Activated CD4-positive, alpha-beta memory T cell treated with anti-CD3 and anti-CD28 coated beads, Interleukin-2, amount 10 ng/mL, durations not matched to agents 7 days and 5 days (primary cell): ENCODE measurements around the gene MYOM3. TPM values are rescaled to one million over a fixed set of nuclear protein-coding genes. Genes with fewer than 3 reads are reported as not detected.

Source experiments
- CTCF ChIA-PET: fragments of 350-600 bp; sonication (Branson Sonifier 250); formaldehyde crosslinking; loops from one replicate; lab custom pipeline; 2021; ENCODE audit warnings: antibody characterized with exemption, inconsistent platforms; lab: Charles Lee
- POLR2A ChIA-PET: fragments of 350-600 bp; sonication (Branson Sonifier 250); formaldehyde crosslinking; loops from one replicate; lab custom pipeline; 2021; ENCODE audit warnings: antibody characterized with exemption; lab: Charles Lee
- DNase-seq: peaks from one replicate; pipeline ENCODE4 v3.0.0-alpha.2; 2020
- H3K27ac Mint-ChIP-seq: one replicate; pipeline ENCODE4 v1.8.0; 2021; ENCODE audit warnings: mild to moderate bottlenecking, mixed read lengths
- H3K27me3 Mint-ChIP-seq: one replicate; pipeline ENCODE4 v1.8.0; 2021; ENCODE audit warnings: mixed read lengths
- H3K36me3 Mint-ChIP-seq: one replicate; pipeline ENCODE4 v1.8.0; 2021; ENCODE audit warnings: low read depth, mixed read lengths
- H3K4me1 Mint-ChIP-seq: one replicate; pipeline ENCODE4 v1.8.0; 2021; ENCODE audit warnings: mixed read lengths
- H3K4me3 Mint-ChIP-seq: one replicate; pipeline ENCODE4 v1.8.0; 2021; ENCODE audit warnings: mild to moderate bottlenecking, mixed read lengths
- H3K9me3 Mint-ChIP-seq: one replicate; pipeline ENCODE4 v1.8.0; 2021; ENCODE audit warnings: mixed read lengths
- total RNA-seq, 2 experiments: library from RNA; stranded (reverse); gene quantifications; one replicate each; pipeline ENCODE4 v1.2.3, GENCODE V29; 2021

Gene MYOM3
- total RNA-seq, 2 experiments from 2014 or later, result not detected

GRCh38 chr1:24133819-24134218 is 21.9 kb upstream of the MYOM3 start:
- CTCF ChIA-PET, result interaction anchor here (0.9 to 1.7 kb wide), 2 partner anchors 16 to 257 kb away, joined by 3 to 11 read pairs; no protein-coding TSS in a partner anchor
- Mint-ChIP-seq H3K4me3 (no peak overlapping the region), H3K4me1 (peaks cover 2% of the 10 kb centered on the region), H3K27ac (no peak overlapping the region), H3K36me3 (no peaks in the 10 kb centered on the region), H3K9me3 (no peaks in the 10 kb centered on the region), H3K27me3 (peaks cover 16% of the 10 kb centered on the region)
- DNase-seq, result no peak
- POLR2A ChIA-PET, result interaction anchor here (1.3 kb wide), 1 partner anchor 908 kb away, joined by 3 read pairs; no protein-coding TSS in a partner anchor

- H3K27ac Mint-ChIP-seq, result no peak overlapping the region
- CTCF ChIA-PET, result no interaction called here
- no peaks in the 10 kb centered on the region for H3K36me3 Mint-ChIP-seq
Observed at GRCh38 chr1:24130385-24130784, 18.4 kb upstream of the MYOM3 start.

GRCh38 chr1:24127801-24128363 is 15.9 kb upstream of the MYOM3 start:
- H3K4me3 Mint-ChIP-seq, result no peak overlapping the region
- no peak overlapping the region for H3K27ac Mint-ChIP-seq
- ChIA-PET CTCF (interaction anchor here (1.2 kb wide), 1 partner anchor 265 kb away, joined by 3 read pairs; no protein-coding TSS in a partner anchor), POLR2A (no interaction called here)
- H3K9me3 Mint-ChIP-seq, result no peaks in the 10 kb centered on the region
- no peaks in the 10 kb centered on the region for H3K4me1 Mint-ChIP-seq
- H3K27me3 Mint-ChIP-seq, result peaks cover 9% of the 10 kb centered on the region
- no peak for DNase-seq
- H3K36me3 Mint-ChIP-seq, result no peaks in the 10 kb centered on the region

More at GRCh38 chr1:24130385-24130784, 18.4 kb upstream of the MYOM3 start:
- Mint-ChIP-seq H3K9me3 (no peaks in the 10 kb centered on the region), H3K27me3 (peaks cover 15% of the 10 kb centered on the region), H3K4me3 (no peak overlapping the region), H3K4me1 (no peaks in the 10 kb centered on the region)
- no peak for DNase-seq
- POLR2A ChIA-PET, result no interaction called here

- POLR2A ChIA-PET, result no interaction called here
- Mint-ChIP-seq H3K36me3 (no peaks in the 10 kb centered on the region), H3K9me3 (no peaks in the 10 kb centered on the region), H3K27ac (no peak overlapping the region), H3K4me3 (no peak overlapping the region), H3K27me3 (peaks cover 7% of the 10 kb centered on the region), H3K4me1 (no peaks in the 10 kb centered on the region)
- no peak for DNase-seq
- CTCF ChIA-PET, result interaction anchor here (1.0 to 1.2 kb wide), 3 partner anchors 15 to 266 kb away, joined by 3 read pairs; partner anchors contain the start of gene MYOM3
Observed at GRCh38 chr1:24127134-24127800, 15.3 kb upstream of the MYOM3 start.

- H3K4me1 Mint-ChIP-seq, result no peaks in the 10 kb centered on the region
- DNase-seq, result no peak
- H3K27me3 Mint-ChIP-seq, result peaks cover 7% of the 10 kb centered on the region
- H3K36me3 Mint-ChIP-seq, result no peaks in the 10 kb centered on the region
- no peaks in the 10 kb centered on the region for H3K9me3 Mint-ChIP-seq
- no peak overlapping the region for H3K4me3 Mint-ChIP-seq
- H3K27ac Mint-ChIP-seq, result no peak overlapping the region
- CTCF ChIA-PET, result interaction anchor here (1.0 to 1.2 kb wide), 3 partner anchors 14 to 267 kb away, joined by 3 read pairs; partner anchors contain the start of gene MYOM3
- POLR2A ChIA-PET, result no interaction called here
Observed at GRCh38 chr1:24126672-24127023, 14.7 kb upstream of the MYOM3 start.

GRCh38 chr1:24126018-24126671 is 14.2 kb upstream of the MYOM3 start:
- no peaks in the 10 kb centered on the region for H3K36me3 Mint-ChIP-seq
- CTCF ChIA-PET, result interaction anchor here (0.6 to 1.2 kb wide), 5 partner anchors 14 to 269 kb away, joined by 3 to 5 read pairs (median 3); partner anchors contain the start of gene MYOM3
- POLR2A ChIA-PET, result no interaction called here
- no peaks in the 10 kb centered on the region for H3K9me3 Mint-ChIP-seq
- H3K4me1 Mint-ChIP-seq, result no peaks in the 10 kb centered on the region
- no peak overlapping the region for H3K4me3 Mint-ChIP-seq
- DNase-seq, result no peak
- peaks cover 7% of the 10 kb centered on the region for H3K27me3 Mint-ChIP-seq
- H3K27ac Mint-ChIP-seq, result no peak overlapping the region

GRCh38 chr1:24125456-24125855 is 13.5 kb upstream of the MYOM3 start:
- Mint-ChIP-seq H3K36me3 (no peaks in the 10 kb centered on the region), H3K4me3 (no peak overlapping the region), H3K9me3 (no peaks in the 10 kb centered on the region), H3K4me1 (no peaks in the 10 kb centered on the region), H3K27ac (no peak overlapping the region), H3K27me3 (peaks cover 7% of the 10 kb centered on the region)
- CTCF ChIA-PET, result interaction anchor here (0.6 to 0.9 kb wide), 2 partner anchors 25 to 270 kb away, joined by 4 to 5 read pairs; no protein-coding TSS in a partner anchor
- DNase-seq, result no peak
- POLR2A ChIA-PET, result no interaction called here

GRCh38 chr1:24124980-24125379 is 13.0 kb upstream of the MYOM3 start:
- H3K4me1 Mint-ChIP-seq, result no peaks in the 10 kb centered on the region
- peaks cover 7% of the 10 kb centered on the region for H3K27me3 Mint-ChIP-seq
- POLR2A ChIA-PET, result no interaction called here
- no peak overlapping the region for H3K27ac Mint-ChIP-seq
- H3K36me3 Mint-ChIP-seq, result no peaks in the 10 kb centered on the region
- H3K4me3 Mint-ChIP-seq, result no peak overlapping the region
- no peaks in the 10 kb centered on the region for H3K9me3 Mint-ChIP-seq
- DNase-seq, result no peak
- CTCF ChIA-PET, result interaction anchor here (0.9 kb wide), 1 partner anchor 26 kb away, joined by 4 read pairs; no protein-coding TSS in a partner anchor

GRCh38 chr1:24123611-24124010 is 11.7 kb upstream of the MYOM3 start:
- no peaks in the 10 kb centered on the region for H3K9me3 Mint-ChIP-seq
- POLR2A ChIA-PET, result no interaction called here
- H3K27me3 Mint-ChIP-seq, result peaks cover 5% of the 10 kb centered on the region
- no peaks in the 10 kb centered on the region for H3K4me1 Mint-ChIP-seq
- H3K36me3 Mint-ChIP-seq, result no peaks in the 10 kb centered on the region
- no peak overlapping the region for H3K27ac Mint-ChIP-seq
- CTCF ChIA-PET, result no interaction called here
- no peak overlapping the region for H3K4me3 Mint-ChIP-seq
- DNase-seq, result no peak

- CTCF ChIA-PET, result no interaction called here
- H3K4me1 Mint-ChIP-seq, result no peaks in the 10 kb centered on the region
- peaks cover 3% of the 10 kb centered on the region for H3K27me3 Mint-ChIP-seq
- no peak overlapping the region for H3K4me3 Mint-ChIP-seq
- POLR2A ChIA-PET, result no interaction called here
- H3K36me3 Mint-ChIP-seq, result no peaks in the 10 kb centered on the region
- DNase-seq, result no peak
- no peaks in the 10 kb centered on the region for H3K9me3 Mint-ChIP-seq
- H3K27ac Mint-ChIP-seq, result no peak overlapping the region
Observed at GRCh38 chr1:24122776-24123175, 10.8 kb upstream of the MYOM3 start.

- no peak overlapping the region for H3K27ac Mint-ChIP-seq
- no peaks in the 10 kb centered on the region for H3K4me1 Mint-ChIP-seq
- H3K9me3 Mint-ChIP-seq, result no peaks in the 10 kb centered on the region
- POLR2A ChIA-PET, result no interaction called here
- no peak for DNase-seq
- peaks cover 10% of the 10 kb centered on the region for H3K27me3 Mint-ChIP-seq
- no peak overlapping the region for H3K4me3 Mint-ChIP-seq
- CTCF ChIA-PET, result no interaction called here
- no peaks in the 10 kb centered on the region for H3K36me3 Mint-ChIP-seq
Observed at GRCh38 chr1:24121406-24121805, 9.5 kb upstream of the MYOM3 start.

GRCh38 chr1:24120965-24121364 is 9.0 kb upstream of the MYOM3 start:
- ChIA-PET POLR2A (interaction anchor here (1.4 kb wide), 1 partner anchor 141 kb away, joined by 3 read pairs; the partner anchor contains the start of gene SRSF10), CTCF (no interaction called here)
- H3K36me3 Mint-ChIP-seq, result no peaks in the 10 kb centered on the region
- no peaks in the 10 kb centered on the region for H3K9me3 Mint-ChIP-seq
- no peak overlapping the region for H3K4me3 Mint-ChIP-seq
- no peak for DNase-seq
- H3K27ac Mint-ChIP-seq, result no peak overlapping the region
- H3K4me1 Mint-ChIP-seq, result no peaks in the 10 kb centered on the region
- H3K27me3 Mint-ChIP-seq, result peaks cover 14% of the 10 kb centered on the region
